GM18867 (cell line): ENCODE measurements around the gene ACOXL.

Source experiments
- ATAC-seq: cut with Tn5 transposase; IDR thresholded peaks from one replicate; pipeline ENCODE4 v1.9.1; 2021; ENCODE audit warnings: mild to moderate bottlenecking, moderate library complexity; ENCODE audit not compliant: unreplicated experiment

Gene ACOXL

GRCh38 chr2:111145103-111145760, 412.9 kb downstream of the ACOXL start:
- ATAC-seq = no peak

- no peak for ATAC-seq
Observed at GRCh38 chr2:111145951-111146350, 413.6 kb downstream of the ACOXL start.

- no peak for ATAC-seq
Observed at GRCh38 chr2:111148225-111148873, 416.0 kb downstream of the ACOXL start.

GRCh38 chr2:111148925-111149324, 416.6 kb downstream of the ACOXL start:
- no peak for ATAC-seq

GRCh38 chr2:111149882-111150455, 417.6 kb downstream of the ACOXL start:
- no peak for ATAC-seq

- no peak for ATAC-seq
Observed at GRCh38 chr2:111154758-111155157, 422.4 kb downstream of the ACOXL start.

GRCh38 chr2:111155610-111156009, 423.2 kb downstream of the ACOXL start:
- no peak for ATAC-seq

GRCh38 chr2:111156529-111156928, 424.2 kb downstream of the ACOXL start:
- ATAC-seq = no peak

GRCh38 chr2:111157071-111157661, 424.8 kb downstream of the ACOXL start:
- peak; percentile 59 for ATAC-seq

- peak; percentile 64 for ATAC-seq
Observed at GRCh38 chr2:111157798-111158197, 425.4 kb downstream of the ACOXL start.

- ATAC-seq = no peak
Observed at GRCh38 chr2:111159641-111160040, 427.3 kb downstream of the ACOXL start.

GRCh38 chr2:111160758-111161157, 428.4 kb downstream of the ACOXL start:
- no peak for ATAC-seq

GRCh38 chr2:111161971-111162370, 429.6 kb downstream of the ACOXL start:
- ATAC-seq = no peak

- ATAC-seq = no peak
Observed at GRCh38 chr2:111162718-111163331, 430.5 kb downstream of the ACOXL start.

- no peak for ATAC-seq
Observed at GRCh38 chr2:111164078-111164477, 431.7 kb downstream of the ACOXL start.

GRCh38 chr2:111165084-111165483, 432.7 kb downstream of the ACOXL start:
- no peak for ATAC-seq

GRCh38 chr2:111166115-111166514, 433.7 kb downstream of the ACOXL start:
- ATAC-seq = no peak

- ATAC-seq = no peak
Observed at GRCh38 chr2:111167076-111167862, 434.9 kb downstream of the ACOXL start.

GRCh38 chr2:111167863-111168162, 435.4 kb downstream of the ACOXL start:
- no peak for ATAC-seq
